ENCODE measurements around the gene PTRHD1.

Gene PTRHD1

DNA sequence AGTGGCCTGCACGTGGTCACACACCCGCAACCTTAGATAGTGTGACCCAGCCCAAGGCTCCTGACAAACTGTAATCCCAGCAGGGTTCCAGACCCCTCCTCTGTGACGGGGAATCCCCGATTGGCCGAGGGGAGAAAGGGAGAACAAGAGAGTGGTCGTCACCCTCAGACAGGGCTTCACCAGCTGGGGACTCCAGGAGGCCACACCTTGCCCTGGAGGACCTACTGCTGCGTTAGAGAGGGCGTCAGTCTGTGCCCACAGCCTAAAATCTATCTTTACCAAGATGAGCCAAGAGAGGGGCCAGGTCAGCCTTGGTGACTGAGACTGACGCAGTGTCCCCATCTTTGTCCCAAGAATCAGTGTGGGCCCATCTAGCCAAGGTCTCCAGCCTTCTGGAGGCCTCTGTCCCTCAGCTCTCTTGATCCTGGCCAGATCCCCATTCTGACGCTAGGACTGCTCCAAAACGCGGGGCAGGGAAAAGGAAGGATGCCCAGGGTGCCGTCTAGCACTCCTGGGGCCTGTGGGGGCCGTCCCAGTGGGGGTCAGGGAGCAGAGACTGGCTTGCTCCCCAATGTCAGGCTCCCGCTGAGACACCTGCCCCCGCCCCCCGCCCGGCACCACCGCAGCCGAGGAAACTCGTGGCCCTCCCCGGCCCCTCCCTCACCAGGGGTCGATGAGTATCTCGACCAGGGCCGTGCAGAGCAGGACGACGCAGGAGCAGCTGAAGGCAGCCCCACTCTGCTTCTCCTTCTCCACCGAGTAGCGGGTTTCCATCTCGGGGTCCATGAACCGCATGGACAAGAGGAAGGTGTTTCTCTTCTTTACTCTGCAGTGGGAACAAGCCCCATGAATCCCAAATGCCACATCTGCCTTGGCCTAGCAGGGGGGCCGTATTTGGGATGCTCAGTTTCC lies 40.9 kb upstream of the PTRHD1 start:
- no peaks in the 10 kb centered on the region for H3K9me3 ChIP-seq (ENCODE audit: insufficient read depth, low read length)
- no peak overlapping the region for H3K4me2 ChIP-seq (ENCODE audit: low read length)
- H3K36me3 ChIP-seq (replicated peaks; ENCODE audit: low read depth, low read length): peaks cover 56% of the 10 kb centered on the region
- no peak overlapping the region for H3K9ac ChIP-seq (ENCODE audit: low read length)
- no peak overlapping the region for H2AFZ ChIP-seq (ENCODE audit: low read depth, low read length)
- TF ChIP-seq EZH2phosphoT487 (IDR thresholded peaks at IDR 0.05; ENCODE audit: low read depth): no peak
- TF ChIP-seq, protein P1, sequence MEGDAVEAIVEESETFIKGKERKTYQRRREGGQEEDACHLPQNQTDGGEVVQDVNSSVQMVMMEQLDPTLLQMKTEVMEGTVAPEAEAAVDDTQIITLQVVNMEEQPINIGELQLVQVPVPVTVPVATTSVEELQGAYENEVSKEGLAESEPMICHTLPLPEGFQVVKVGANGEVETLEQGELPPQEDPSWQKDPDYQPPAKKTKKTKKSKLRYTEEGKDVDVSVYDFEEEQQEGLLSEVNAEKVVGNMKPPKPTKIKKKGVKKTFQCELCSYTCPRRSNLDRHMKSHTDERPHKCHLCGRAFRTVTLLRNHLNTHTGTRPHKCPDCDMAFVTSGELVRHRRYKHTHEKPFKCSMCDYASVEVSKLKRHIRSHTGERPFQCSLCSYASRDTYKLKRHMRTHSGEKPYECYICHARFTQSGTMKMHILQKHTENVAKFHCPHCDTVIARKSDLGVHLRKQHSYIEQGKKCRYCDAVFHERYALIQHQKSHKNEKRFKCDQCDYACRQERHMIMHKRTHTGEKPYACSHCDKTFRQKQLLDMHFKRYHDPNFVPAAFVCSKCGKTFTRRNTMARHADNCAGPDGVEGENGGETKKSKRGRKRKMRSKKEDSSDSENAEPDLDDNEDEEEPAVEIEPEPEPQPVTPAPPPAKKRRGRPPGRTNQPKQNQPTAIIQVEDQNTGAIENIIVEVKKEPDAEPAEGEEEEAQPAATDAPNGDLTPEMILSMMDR (IDR thresholded peaks at IDR 0.05; ENCODE audit: low read depth, low read length): no peak
- no peak overlapping the region for H3K4me3 ChIP-seq (ENCODE audit: low read length)
- no peak overlapping the region for H3K27ac ChIP-seq (ENCODE audit: low read length)
- no peaks in the 10 kb centered on the region for H3K27me3 ChIP-seq (ENCODE audit: low read depth, low read length)
- H4K20me1 ChIP-seq (ENCODE audit: insufficient read depth, low read length): no peaks in the 10 kb centered on the region
- H3K79me2 ChIP-seq (ENCODE audit: low read length): no peaks in the 10 kb centered on the region
- no peaks in the 10 kb centered on the region for H3K4me1 ChIP-seq (ENCODE audit: low read length)

DNA sequence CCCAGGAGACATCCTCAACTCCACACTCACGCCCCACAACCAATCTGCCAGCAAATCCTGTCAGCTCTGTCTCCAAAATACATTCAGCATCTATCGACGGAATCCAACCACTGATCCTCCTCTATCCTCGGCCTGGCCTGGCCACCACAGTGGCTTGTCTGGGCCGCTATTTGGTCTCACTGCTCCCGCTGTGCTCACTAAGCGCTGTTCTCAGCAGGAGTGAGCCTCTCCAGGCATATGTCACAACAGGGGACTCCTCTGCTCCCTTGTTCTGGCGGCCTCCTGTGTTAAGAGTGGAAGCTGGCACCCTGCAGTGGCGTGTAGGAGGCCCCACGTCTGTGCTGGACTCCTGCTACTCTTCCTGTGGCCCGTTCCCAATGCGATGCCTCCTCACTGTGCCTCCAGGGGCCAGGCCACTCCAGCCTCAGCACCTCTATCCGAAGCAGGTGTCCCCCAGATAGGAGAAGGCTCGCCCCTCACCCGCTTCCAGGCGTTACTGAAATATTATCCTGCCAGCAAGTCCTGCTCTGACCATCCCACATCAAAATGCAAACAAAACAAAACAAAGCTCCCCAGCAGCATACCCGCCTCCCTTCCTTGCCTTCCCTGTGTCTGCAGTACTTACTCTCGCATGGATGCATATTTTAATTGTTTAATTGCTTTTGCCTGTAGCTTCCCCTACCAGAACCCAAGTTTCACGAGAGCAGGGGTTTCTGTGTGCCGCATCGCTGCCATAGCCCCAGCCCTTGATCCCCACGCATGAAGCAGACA lies 39.9 kb upstream of the PTRHD1 start:
- no peak overlapping the region for H3K4me3 ChIP-seq (ENCODE audit: low read length)
- H3K9me3 ChIP-seq (ENCODE audit: insufficient read depth, low read length): no peaks in the 10 kb centered on the region
- no peaks in the 10 kb centered on the region for H3K4me1 ChIP-seq (ENCODE audit: low read length)
- H3K9ac ChIP-seq (ENCODE audit: low read length): no peak overlapping the region
- no peak overlapping the region for H2AFZ ChIP-seq (ENCODE audit: low read depth, low read length)
- peaks cover 56% of the 10 kb centered on the region for H3K36me3 ChIP-seq (replicated peaks; ENCODE audit: low read depth, low read length)
- no peaks in the 10 kb centered on the region for H4K20me1 ChIP-seq (ENCODE audit: insufficient read depth, low read length)
- H3K79me2 ChIP-seq (ENCODE audit: low read length): no peaks in the 10 kb centered on the region
- TF ChIP-seq, protein P1 (IDR thresholded peaks at IDR 0.05; ENCODE audit: low read depth, low read length): no peak
- no peak for TF ChIP-seq EZH2phosphoT487 (IDR thresholded peaks at IDR 0.05; ENCODE audit: low read depth)
- no peaks in the 10 kb centered on the region for H3K27me3 ChIP-seq (ENCODE audit: low read depth, low read length)
- no peak overlapping the region for H3K27ac ChIP-seq (ENCODE audit: low read length)
- H3K4me2 ChIP-seq (ENCODE audit: low read length): no peak overlapping the region

DNA sequence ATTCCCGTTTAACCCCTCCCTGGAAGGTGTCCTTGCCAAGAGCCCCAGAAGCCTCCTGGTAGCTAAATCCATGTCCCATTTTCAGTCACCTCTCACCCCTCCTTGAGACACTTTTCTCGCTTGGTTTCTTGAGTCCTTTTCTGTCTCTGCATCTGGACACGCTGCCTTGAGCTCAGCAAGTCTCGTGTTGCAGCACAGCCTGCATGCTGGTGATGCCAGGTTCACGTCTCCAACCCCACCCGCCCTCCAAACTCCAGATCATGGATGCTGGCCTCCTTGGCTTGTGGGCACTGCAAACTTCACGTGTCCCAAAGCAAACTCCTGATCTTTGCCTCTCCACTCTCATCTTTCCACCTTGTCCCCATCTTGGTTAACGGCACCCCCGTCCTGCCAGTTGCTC lies 39.3 kb upstream of the PTRHD1 start:
- no peaks in the 10 kb centered on the region for H3K27me3 ChIP-seq (ENCODE audit: low read depth, low read length)
- H3K36me3 ChIP-seq (replicated peaks; ENCODE audit: low read depth, low read length): peaks cover 56% of the 10 kb centered on the region
- TF ChIP-seq, protein P1 (IDR thresholded peaks at IDR 0.05; ENCODE audit: low read depth, low read length): no peak
- TF ChIP-seq EZH2phosphoT487 (IDR thresholded peaks at IDR 0.05; ENCODE audit: low read depth): no peak
- H3K4me3 ChIP-seq (ENCODE audit: low read length): no peak overlapping the region
- no peak overlapping the region for H3K9ac ChIP-seq (ENCODE audit: low read length)
- H3K27ac ChIP-seq (ENCODE audit: low read length): no peak overlapping the region
- no peaks in the 10 kb centered on the region for H4K20me1 ChIP-seq (ENCODE audit: insufficient read depth, low read length)
- H3K4me2 ChIP-seq (ENCODE audit: low read length): no peak overlapping the region
- no peak overlapping the region for H2AFZ ChIP-seq (ENCODE audit: low read depth, low read length)
- no peaks in the 10 kb centered on the region for H3K79me2 ChIP-seq (ENCODE audit: low read length)
- H3K4me1 ChIP-seq (ENCODE audit: low read length): no peaks in the 10 kb centered on the region
- H3K9me3 ChIP-seq (ENCODE audit: insufficient read depth, low read length): no peaks in the 10 kb centered on the region

DNA sequence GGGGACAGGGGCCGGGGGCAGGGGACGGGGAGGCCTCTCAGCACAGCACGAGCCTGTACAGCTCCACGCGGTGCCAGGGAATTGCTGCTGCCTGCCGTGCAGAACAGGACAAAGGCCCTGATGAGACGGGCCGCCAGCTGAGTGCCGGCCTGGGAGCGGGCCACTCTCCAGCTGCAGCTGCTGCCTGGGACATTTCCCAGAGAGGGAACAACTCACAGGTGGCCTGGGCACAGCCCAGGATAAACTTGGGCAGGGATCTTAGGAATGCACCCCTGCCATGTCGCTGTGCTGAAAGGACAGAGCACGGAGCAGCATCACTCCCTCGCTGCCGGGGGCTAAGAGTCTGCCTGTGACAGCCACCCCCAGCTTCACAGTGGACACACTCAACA lies 38.9 kb upstream of the PTRHD1 start:
- H3K27me3 ChIP-seq (ENCODE audit: low read depth, low read length): no peaks in the 10 kb centered on the region
- TF ChIP-seq, protein P1 (IDR thresholded peaks at IDR 0.05; ENCODE audit: low read depth, low read length): no peak
- no peak for TF ChIP-seq EZH2phosphoT487 (IDR thresholded peaks at IDR 0.05; ENCODE audit: low read depth)
- H3K4me2 ChIP-seq (ENCODE audit: low read length): no peak overlapping the region
- H3K9ac ChIP-seq (ENCODE audit: low read length): no peak overlapping the region
- H3K36me3 ChIP-seq (replicated peaks; ENCODE audit: low read depth, low read length): peaks cover 56% of the 10 kb centered on the region
- H4K20me1 ChIP-seq (ENCODE audit: insufficient read depth, low read length): no peaks in the 10 kb centered on the region
- H3K4me3 ChIP-seq (ENCODE audit: low read length): no peak overlapping the region
- H3K27ac ChIP-seq (ENCODE audit: low read length): no peak overlapping the region
- H3K4me1 ChIP-seq (ENCODE audit: low read length): no peaks in the 10 kb centered on the region
- no peak overlapping the region for H2AFZ ChIP-seq (ENCODE audit: low read depth, low read length)
- H3K79me2 ChIP-seq (ENCODE audit: low read length): no peaks in the 10 kb centered on the region
- no peaks in the 10 kb centered on the region for H3K9me3 ChIP-seq (ENCODE audit: insufficient read depth, low read length)

All from OCI-LY3 (cell line).